HG03565 (cell line): ENCODE data around the gene RPL3.

ENCODE experiments used
- ATAC-seq: cut with Tn5 transposase; IDR thresholded peaks from one replicate; pipeline ENCODE4 v1.9.1; 2021; ENCODE audit warnings: mild to moderate bottlenecking, moderate library complexity; ENCODE audit not compliant: unreplicated experiment

The RPL3 gene

DNA sequence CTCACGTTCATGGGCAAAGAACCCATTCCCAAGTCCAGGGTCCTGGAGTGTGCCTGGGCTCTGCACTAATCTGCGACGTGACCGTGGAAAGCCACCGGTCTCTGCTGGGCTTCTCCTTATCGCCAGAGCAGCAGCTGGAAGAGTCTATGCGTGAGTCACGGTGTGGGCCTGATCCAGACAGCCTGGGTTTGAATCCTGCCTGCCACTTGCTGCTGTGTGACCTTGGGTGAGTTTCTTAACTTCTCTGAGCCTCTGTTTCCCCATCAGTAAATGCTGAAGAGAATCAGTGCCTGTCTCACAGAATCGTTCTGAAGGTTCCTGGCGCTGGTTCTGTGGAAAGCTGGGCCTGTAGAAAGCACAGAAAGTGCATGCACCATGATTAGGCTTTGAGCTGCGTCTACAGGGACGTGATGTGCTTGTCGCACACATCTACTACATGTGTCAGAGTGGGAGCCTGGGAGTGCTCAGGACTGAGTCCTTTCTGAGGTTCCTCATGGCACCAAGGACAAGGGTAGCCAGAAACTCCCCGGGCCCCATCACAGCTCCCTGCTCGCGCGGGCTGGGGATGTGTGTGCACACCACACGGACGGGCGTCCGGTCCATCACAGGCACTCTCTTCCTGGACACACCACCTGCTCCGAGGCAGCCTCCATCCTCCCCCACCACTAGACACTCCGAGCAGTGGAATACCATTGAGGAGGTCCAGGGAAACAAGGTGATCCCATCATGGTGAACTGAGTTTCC is 54.1 kb downstream of the RPL3 start:
- no peak for ATAC-seq

DNA sequence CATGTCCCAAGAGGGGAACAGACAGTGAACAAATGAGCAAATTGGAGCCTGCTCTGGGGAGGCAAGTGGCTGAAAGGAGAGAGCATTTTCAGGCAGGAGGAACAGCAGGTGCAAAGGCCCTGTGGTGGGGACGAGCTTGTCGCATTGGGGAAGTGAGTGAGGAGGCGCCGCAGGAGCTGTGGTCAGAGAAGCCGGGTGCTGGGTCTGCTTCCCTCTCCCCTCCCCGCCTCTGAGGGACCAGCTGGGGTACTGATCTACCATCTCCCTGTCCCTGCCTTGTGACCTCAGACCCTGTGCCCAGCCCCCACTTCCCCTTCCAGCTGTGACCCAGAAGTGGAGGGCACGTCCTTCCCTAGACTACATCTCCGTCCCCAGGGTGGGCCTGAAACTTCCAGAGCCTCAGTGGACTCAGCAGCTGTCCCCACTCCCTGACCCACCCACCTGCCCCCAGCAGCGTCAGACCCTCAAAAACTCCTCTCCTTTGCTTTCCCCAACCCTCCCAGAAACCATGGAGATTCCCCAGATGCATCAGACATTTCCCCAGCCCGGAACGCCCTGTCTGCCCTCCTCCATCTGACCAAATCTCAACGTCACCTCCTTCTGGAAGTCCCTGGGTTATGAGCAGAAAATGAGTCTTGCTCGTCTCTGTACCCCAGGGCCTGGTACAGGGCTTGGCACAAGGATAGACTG is 54.9 kb downstream of the RPL3 start:
- no peak for ATAC-seq

GRCh38 chr22:39263626-39264348 is 55.6 kb downstream of the RPL3 start:
- no peak for ATAC-seq
